CD4-positive, alpha-beta T cell treated with Interleukin-10 for 1 hour (primary cell): Measurements from ENCODE around the gene TBC1D24.

Experiments used
- DNase-seq: peaks from one replicate; pipeline ENCODE4 v3.0.0-alpha.2; 2020

The TBC1D24 gene

DNA sequence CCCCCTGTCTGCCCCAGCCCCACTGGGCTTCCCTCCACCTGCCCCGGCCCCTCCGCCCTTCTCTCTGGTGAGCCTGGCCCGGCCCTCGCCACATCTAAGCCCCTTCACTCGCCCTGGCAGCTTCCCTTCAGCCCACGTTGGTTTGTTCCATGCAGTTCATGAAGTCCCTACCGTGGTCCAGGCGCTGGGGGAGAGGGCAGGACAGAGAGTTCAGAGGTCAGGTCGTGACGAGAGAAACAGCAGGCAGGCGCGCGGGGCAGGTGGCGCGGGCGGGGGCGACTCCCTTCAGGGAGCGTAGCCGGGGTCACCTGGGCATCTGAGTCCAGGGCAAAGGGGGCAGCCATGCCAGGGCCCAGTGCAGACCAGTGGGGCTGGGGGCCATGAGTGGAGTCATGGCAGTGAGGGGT, 23.9 kb upstream of the TBC1D24 start:
- DNase-seq = no peak

DNA sequence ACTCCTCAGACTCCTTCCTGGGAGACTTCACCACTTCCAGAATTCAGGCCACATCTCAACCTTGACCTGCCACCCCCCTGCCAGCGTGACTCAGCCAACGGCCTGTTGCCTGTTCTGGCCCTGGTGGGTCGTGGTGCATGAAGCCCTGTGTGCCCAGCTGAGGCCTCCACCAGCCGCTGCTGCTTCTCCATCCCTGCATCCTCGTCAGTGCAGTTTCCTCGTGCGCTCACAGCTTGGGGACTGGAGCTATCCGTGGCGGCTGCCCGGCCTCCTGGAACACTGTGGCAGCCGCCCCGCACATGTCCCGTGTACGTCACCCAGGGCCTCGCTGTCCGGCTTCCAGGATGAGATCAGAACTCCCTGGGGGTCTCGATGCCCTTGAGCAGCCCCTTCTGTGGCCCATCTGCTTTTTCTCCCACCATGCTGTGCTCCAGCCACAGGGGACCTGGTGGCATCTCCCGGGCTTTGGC, 23.0 kb upstream of the TBC1D24 start:
- DNase-seq = no peak

DNA sequence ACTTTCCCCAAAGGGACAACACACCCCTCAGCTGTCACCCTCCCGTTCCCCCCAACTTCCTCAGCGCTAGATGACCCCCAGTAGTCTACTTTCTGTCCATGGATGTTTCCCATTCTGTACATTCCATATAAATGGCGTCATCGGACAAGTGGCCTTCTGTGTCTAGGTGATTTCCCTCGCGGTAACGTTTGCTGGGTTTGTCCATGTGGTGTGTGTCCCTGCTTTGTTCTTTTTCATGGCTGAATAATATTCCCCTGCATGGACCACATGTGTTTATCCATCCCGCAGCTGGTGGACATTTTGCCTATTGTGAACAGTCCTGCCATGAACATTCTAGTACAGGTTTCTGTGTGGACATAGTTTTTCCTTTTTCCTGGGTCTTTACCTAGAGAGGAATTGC, 22.3 kb upstream of the TBC1D24 start:
- no peak for DNase-seq

DNA sequence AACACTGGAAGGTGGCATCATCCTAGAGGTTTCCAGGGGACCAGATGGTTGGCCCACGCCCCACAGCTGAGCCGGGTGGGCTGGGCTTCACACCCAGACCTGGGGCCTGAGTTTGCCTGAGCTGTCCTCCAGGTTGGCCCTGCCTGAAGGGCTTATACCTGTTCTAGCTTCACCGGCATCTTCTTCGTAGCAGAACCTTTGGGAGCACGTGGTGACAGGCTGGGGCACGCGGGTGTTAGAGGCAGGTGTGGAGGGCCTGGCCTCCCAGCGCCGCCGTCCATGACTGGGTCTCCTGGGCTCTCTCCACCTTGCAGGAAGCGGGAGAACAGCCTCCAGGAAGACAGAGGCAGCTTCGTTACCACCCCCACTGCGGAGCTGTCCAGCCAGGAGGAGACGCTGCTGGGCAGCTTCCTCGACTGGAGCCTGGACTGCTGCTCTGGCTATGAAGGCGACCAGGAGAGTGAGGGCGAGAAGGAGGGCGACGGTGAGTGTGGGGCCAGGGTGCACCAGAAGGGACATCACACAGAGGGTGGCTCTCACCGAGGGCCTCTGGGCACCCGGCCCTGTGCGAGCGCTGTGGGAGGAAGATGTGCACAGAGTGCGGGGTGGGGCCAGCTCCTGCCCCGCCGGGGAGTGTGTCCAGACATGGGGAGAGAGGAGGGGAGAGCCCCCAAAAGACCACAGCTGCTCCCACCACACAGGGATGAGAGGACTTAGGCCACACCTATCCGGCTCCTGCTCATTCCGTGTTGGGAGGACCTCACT, 19.7 kb upstream of the TBC1D24 start:
- no peak for DNase-seq

DNA sequence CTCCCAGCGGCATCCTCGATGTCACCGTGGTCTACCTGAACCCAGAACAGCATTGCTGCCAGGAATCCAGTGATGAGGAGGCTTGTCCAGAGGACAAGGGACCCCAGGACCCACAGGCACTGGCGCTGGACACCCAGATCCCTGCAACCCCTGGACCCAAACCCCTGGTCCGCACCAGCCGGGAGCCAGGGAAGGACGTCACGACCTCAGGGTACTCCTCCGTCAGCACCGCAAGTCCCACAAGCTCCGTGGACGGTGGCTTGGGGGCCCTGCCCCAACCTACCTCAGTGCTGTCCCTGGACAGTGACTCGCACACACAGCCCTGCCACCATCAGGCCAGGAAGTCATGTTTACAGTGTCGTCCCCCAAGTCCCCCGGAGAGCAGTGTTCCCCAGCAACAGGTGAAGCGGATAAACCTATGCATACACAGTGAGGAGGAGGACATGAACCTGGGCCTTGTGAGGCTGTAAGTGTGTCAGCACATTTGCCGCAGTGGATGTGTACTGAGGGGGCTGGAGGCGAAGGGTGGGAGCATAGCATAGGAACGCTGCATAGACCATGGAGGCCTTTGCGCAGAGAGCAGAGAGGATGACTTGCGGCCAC, 18.3 kb upstream of the TBC1D24 start:
- no peak for DNase-seq

DNA sequence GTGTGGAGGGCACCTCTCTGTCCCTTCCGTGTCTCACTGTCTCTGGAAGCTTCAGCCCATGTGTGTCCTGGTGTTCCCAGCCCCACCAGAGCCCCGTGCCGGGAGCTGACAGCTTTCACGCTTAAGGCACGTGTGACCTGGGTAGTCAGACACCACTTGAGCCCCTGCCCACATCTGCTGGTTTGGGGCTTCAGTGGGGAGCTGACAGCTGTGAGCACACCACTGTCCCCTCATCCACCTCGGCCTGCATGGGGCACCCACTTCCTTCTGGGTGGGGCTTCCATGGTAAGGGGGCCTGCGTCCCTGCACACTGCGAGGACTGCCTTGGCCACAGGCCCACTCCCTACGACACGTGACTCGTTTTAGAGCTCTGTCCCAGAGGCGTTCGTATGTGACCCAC, 17.7 kb upstream of the TBC1D24 start:
- no peak for DNase-seq

DNA sequence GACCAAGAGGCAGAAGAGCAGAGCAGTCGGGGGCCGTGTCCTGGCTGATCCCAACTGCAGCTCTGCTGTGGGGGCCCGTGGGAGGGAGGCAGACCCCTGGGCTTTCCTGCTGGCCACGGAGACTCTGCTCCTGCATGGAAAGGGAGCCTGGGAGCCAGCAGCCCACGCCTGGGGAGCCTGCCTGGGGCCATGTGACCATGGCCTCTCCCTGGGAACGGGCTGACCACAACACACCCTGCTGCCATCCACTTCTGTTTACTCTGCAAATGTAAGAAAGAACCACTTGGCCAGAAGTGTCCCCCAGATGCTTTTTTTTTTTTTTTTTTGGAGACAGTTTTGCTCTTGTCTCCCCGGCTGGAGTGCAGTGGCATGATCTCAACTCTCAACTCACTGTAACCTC, 17.0 kb upstream of the TBC1D24 start:
- DNase-seq = no peak

DNA sequence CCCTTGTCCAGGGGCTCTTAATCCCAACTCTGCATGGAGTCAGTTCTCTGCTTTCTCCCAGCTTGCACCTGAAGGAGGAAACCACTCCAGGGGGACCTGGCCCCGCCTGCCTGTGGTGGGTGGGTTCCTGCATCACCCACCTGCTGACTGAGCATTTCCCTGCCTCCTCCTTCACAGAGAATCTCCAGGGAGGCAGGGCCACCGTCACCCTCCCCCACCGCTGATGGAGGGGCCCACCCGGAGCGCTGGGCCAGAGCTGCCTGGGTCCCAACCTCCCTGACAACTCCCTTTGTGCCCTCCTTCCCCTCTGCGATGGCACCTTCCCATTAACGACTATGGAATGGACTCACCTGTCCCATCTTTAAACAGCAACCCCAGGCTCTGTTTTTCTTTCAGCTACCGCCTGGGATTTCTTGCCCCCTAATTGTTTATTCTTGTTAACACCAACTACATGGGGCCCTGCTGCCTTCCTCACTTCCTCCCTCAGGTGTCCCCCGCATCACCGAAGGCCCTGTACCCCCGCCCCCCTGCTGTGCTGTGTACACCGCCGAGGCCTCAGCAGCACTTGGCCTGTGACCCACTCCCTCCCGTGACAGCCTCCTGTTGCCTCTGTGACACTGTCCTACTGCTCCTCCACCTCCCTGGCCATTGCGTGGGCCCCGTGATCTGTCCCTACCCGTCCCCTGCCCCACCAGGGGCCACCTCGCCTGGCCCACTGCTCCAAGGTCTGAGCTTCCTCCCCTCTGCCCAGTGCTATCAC, 15.9 kb upstream of the TBC1D24 start:
- DNase-seq = no peak

DNA sequence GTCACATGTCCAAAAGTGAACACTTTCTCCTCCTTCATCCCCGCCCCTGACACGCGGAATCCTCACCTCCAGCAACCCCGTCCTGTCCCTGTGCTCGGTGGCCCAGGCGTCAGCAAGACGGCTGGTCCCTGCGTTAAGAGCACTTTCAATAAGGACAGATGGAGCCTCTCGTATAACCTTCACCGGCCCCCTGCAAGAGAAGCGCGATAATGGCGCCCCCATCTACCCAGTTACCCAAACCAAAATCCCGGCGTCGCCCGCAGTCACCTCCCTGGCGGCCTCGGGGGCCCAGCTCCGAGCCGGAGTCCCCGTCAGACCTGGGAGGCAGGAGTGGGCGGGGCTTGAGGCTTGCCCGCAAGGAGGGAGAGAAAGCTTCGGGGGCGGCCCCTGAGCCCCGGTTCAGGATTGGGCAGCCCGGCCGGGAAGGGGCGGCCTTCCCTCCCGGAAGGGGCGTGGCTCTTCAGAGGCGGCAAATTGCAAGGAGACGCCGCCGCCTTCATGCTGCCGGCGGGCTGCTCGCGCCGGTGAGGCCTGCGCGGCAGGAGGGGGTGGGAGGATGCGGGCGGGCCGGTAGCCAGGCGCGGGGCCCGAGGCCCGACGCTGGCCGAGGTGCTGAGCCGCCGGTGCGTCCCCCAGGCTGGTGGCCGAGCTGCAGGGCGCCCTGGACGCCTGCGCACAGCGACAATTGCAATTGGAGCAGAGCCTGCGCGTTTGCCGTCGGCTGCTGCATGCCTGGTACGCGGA, 15.1 kb upstream of the TBC1D24 start, which contains the start of gene TEDC2:
TSS of gene TEDC2 (plus strand) at position 463 of the 744 bp plus-strand sequence. CDS start at position 499, 36 bp downstream.
- peak; percentile 97 for DNase-seq

DNA sequence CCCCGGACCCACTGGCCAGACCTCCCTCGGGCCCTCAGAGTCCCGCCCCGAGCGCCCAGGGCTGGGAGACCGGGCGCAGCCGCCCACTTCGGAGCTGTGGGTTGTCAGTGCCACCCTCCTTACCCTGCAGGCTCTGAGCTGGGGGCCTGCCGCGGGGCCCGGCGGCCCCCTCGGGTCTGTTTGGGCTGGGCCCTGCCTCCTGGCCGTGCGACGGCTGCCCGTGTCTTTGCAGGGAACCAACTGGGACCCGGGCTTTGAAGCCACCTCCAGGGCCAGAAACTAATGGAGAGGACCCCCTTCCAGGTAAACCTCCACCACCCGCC, 14.6 kb upstream of the TBC1D24 start:
- DNase-seq = no peak

DNA sequence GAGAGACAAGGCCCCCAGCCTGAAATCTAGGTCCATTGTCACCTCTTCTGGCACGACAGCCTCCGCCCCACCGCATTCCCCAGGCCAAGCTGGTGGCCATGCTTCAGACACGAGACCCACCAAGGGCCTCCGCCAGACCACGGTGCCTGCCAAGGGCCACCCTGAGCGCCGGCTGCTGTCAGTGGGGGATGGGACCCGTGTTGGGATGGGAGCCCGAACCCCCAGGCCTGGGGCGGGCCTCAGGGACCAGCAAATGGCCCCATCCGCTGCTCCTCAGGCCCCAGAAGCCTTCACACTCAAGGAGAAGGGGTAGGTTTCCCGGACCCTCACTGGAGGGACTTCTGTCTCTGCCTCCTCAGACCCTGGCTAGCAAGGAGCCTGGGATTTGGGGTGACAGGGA, 14.0 kb upstream of the TBC1D24 start:
- no peak for DNase-seq

DNA sequence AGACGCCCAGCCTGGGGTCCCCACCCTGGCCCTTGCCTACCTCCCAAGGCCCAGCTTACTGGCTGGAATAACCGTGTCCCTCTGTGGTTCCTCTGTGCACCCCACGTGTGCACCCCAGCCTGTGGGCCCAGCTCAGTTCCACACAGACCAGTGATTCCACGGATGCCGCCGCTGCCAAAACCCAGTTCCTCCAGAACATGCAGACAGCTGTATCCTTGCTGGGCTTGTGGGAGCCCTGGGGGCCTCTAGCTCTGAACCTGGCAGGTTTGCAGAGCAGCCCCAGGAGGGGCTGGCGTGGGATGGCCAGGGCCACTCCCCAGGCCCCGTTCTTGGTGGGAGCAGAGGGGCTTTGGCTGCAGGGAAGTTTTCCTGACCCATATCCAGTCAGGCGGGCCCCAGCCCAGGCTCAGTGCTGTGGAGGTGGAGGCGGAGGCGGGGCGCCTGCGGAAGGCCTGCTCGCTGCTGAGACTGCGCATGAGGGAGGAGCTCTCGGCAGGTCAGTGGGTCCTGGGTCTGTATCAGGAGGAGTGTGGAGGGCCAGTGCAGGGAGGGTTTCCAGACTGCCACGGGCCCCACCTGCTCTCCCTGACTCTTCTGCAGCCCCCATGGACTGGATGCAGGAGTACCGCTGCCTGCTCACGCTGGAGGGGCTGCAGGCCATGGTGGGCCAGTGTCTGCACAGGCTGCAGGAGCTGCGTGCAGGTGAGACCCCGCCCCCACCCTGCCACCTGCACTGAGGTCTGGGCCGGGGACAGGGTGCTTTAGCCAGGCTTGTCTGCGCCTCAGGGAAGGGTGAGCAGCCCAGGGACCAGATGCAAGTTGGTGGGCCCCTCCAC, 12.7 kb upstream of the TBC1D24 start:
- DNase-seq = no peak

DNA sequence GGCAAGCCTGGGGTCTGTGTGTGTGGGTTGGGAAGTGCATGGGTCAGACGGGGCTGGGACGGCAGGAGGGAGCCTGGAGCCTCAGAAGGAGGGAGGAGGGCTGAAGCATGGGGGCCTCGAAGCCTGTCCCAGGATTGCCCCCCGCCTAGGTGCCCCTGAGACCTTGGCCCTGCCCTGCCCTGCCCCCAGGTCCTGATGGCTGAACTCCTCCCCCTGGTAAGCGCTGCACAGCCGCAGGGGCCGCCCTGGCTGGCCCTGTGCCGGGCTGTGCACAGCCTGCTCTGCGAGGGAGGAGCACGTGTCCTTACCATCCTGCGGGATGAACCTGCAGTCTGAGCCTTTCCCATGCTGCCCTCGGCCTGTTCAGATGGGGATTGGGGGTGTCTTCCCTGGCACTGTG, 10.6 kb upstream of the TBC1D24 start:
- no peak for DNase-seq

DNA sequence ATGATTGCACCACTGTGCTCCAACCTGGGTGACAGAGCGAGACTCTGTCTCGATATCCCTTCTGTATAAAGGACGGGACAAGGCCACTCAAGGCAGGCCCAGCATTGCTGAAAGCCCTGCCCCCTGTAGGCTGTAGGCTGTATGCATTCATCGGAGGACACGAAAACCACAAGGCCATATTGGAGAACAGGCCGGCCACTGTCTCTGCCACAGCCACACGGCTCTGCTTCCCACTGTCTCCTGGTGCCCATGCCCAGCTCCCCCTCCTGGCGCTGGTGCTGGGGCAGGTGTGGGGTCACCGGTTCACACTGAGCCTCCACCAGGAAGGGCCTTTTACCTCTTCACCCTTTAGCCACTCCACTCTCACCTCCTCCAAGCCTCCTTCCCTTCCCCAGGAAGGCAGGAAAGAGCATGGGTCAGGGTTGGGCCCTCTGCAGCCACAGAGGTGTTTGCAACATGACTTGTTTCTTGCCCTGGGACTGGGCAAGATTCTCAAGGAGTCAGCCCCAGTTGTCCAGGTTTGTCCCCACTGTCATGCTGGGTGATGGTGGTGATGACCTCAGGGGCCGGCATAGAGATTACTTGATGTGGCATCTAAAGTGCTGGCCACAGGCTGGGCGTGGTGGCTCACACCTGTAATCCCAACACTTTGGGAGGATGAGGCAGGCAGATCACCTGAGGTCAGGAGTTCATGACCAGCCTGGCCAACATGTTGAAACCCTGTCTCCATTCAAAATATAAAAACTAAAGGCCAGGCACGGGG, 9.1 kb upstream of the TBC1D24 start:
- DNase-seq = no peak

DNA sequence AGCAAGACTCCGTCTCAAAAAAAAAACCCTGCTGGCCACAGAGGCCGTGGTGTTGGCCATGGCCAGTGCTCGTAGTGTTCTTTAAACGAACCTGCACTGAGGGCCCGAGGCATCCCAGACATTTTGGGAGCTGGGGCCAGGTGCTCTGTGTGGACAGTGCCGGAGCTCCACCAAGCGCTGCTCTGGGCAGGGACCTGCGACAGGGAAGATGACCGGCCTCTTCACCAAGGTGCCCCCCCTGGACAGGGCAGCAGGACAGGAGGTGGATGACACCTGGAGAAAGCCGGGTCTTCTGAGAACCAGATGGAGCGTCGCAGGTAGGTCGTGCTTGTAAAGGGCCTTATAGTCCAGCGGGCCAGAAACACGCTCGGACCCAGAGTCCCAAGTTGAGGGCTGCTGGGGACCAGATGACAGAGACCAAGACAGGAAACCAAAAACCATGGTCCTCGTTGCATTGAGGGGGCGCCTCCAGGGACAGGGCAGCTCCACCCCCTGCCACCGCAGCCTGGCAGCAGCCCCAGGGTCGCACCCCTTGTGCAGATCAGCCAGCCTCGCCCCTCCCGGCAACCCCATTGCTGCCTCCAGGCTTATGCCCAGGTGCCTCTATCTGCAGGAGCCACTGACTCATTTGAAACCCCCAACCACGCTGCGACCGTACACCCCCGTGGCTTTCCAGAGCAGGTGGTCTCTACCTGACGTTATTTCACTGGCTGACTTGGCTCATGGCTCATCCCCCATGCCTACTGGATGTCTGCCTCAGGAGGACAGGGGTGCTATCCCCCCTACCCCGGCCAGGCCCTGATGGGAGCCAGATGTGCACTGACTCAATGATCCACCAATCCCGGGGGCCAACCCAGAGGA, 8.0 kb upstream of the TBC1D24 start:
- DNase-seq = no peak

DNA sequence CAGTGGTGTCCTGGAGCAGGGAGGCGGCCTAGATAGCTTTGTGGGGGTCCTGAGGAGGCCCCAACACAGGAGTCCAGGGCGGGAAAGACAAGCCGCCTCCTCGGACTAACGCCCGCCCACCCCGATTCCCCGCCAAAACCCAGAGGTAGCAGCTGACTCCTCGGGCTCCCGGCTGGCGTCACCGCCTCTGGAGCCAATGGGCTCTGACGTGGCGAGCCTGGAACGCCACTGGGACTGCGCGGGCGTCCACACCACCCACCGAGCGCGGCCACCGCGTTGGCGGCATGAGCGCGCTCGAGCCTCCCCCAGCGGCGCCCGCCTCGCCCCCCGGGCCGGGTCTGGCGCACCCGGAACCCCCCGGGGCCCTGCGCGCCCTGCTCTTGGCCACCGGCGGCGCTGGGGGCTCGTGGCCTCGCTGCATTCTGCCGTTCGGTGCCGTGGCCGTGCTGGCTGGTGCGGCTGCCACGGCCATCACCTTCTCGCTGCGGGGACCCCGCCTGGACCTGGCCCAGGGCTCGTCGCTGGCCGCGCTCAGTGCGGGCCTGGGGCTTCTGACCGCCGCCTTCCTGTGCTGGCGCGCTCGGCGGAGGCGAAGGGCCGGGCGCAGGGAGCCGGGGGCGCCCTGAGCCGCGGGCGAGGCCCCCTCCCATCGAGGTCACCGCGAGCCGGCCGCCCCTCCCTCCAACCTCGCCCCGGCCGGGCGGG, 7.2 kb upstream of the TBC1D24 start:
- DNase-seq = no peak

DNA sequence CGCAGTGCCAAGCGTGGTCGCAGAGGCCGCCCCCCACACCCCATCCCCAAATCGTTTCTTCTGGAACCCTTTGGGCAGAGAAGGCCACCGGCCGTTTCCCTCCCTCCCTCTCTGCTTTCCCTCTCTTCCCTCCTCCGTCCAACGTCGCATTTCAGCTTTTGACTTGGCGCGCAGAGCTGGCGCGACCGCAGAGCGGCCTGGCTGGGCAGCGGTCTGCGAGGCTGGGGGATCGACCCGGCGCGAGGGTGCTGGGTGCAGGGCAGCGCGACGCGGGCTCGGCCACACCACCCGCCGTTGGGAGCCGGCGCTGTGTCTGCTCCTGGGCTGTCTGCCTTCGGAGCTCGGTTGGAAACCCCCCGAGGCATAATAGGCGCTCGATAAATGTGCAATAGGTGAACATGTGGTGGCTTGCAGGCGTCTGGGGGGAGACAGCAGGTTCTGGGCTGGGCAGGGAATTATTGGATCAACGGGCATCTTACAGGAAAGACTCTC, 6.6 kb upstream of the TBC1D24 start:
- no peak for DNase-seq

DNA sequence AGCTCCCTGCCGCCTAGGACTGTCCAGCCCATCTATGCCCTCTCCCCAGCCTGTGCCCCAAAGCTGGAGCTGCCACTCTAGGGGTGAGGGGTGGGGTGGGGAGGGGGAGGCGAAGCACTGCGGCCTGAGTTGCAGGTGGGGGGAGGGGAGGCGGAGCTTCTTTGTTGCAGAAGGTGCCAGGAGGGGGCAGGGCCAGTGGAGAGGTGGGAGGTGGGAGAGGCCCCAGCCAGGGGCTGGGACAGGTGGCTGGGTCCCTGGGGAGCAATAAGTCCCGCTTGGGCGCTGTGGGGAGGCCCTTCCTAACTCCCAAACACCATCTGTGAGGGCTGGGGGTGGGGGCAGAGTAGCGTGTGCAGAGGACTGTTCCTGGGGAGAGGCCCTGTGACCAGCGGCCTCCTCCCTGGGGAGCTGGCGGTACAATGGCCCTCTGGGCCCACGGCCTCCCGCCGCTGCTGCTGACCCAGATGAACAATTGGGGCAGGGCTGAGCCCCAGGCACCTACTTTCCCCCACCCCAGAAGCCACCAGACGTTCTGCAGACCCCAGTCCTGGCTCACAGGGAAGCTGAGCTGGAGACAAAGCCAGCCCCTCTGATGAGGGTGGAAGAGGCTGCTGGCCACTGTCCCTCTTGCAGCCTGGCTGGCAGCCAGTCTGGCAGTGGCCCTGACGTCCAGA, 6.1 kb upstream of the TBC1D24 start:
- DNase-seq = no peak
